ENCODE data around the gene FHAD1.

GRCh38 chr1:15402809-15403450 lies 155.9 kb downstream of the FHAD1 start:
- TF ChIP-seq GABPA (IDR thresholded peaks at IDR 0.05 in 1 of 2, conservative IDR thresholded peaks at IDR 0.05 in 1 of 2) = no peak
- TF ChIP-seq CTCF (IDR thresholded peaks at IDR 0.05; ENCODE audit: low read depth, low read length, missing input control) = no peak
- TF ChIP-seq FOXA2 (IDR thresholded peaks at IDR 0.05) = no peak
- no peak for TF ChIP-seq MAX (IDR thresholded peaks at IDR 0.05)
- TF ChIP-seq ATF3 (IDR thresholded peaks at IDR 0.05) = no peak
- no peak for TF ChIP-seq TAF1 (conservative IDR thresholded peaks at IDR 0.05)
- TF ChIP-seq REST (IDR thresholded peaks at IDR 0.05) = no peak
- TF ChIP-seq JUND (IDR thresholded peaks at IDR 0.05) = no peak
- TF ChIP-seq YY1 (IDR thresholded peaks at IDR 0.05) = no peak
- TF ChIP-seq RAD21 (IDR thresholded peaks at IDR 0.05) = no peak
- TF ChIP-seq SP1 (IDR thresholded peaks at IDR 0.05) = no peak
- TF ChIP-seq FOXA1 (IDR thresholded peaks at IDR 0.05) = no peak
- no peak for TF ChIP-seq EGR1 (IDR thresholded peaks at IDR 0.05; ENCODE audit: low read depth in 2 of 2)
- no peak for TF ChIP-seq HNF4G (IDR thresholded peaks at IDR 0.05)

All from liver (tissue), 3 donors.